ENCODE measurements around the gene RSPO3. TPM values are rescaled to one million over a fixed set of nuclear protein-coding genes. Genes with fewer than 3 reads are reported as not detected.

Gene RSPO3
- polyA plus RNA-seq, 3 donors, result 21.6 to 33.6 (median 30.8) TPM

DNA sequence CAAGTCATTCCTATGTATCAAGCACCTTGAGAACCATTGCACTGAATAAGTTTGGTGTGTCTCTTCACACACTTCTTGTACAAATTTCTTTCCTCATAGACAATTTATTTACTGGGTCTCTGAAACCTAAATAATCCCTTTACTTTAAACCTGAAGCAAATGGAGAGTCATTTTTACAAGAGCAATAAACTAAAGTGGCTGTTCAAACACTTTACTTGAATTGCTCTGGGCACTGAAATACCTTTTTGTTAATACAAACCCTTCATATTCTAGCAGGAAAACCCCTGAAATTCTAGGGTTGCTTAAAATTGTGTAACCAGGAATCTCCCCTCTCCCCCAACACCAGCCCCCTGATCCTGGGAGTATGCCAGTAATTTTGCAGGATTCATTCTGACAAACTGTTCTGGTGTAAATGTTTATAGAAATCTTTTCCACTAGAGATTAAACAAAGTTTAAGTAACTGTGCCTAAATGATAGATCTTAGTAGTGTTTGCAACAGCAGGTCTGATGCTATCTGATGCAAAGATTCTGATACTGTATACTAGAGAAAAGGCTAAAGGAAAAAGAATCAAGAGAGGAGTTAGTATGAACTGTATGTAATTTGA is 13.4 kb downstream of the RSPO3 start:
- no peak for DNase-seq (ENCODE audit: extremely low read depth in 1 of 11, low read depth in 9 of 11, low spot score in 4 of 11)

DNA sequence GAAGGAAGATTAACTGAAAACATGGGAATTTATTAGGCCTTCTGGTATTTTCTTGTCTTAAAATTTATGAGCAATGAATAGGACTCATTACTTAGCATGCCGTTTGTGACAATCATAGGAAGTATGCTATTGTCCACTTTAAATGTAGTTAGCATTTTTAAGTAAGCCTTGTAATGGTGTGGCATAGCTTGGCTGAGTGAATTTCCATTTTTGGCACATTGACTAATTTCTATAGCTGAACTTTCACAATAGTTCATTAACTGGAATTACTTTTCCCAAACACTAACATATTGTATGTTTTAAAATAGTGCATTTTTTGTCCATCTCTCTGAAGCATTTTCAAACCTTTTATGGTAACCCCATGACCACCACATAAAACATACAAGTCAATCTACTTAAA is 15.7 kb downstream of the RSPO3 start:
- no peak for DNase-seq (ENCODE audit: extremely low read depth in 1 of 11, low read depth in 9 of 11, low spot score in 4 of 11)

DNA sequence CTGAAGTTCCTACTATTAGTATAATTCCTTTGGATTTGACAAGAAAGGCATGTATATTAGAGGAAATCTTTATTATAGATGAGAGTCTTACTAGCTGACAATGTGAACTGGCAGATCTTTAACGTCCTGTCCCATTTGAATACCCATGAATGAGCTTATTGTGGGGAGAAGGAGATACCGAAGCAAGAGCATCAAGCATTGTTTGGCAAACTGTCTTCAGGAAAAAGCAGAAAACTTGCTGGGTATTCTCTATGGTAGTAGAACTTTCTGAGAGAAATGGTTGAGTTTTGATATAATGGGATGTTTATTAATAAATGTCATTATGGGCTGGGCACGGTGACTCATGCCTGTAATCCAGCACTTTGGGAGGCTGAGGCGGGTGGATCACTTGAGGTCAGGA is 18.3 kb downstream of the RSPO3 start:
- no peak for DNase-seq (ENCODE audit: extremely low read depth in 1 of 11, low read depth in 9 of 11, low spot score in 4 of 11)

DNA sequence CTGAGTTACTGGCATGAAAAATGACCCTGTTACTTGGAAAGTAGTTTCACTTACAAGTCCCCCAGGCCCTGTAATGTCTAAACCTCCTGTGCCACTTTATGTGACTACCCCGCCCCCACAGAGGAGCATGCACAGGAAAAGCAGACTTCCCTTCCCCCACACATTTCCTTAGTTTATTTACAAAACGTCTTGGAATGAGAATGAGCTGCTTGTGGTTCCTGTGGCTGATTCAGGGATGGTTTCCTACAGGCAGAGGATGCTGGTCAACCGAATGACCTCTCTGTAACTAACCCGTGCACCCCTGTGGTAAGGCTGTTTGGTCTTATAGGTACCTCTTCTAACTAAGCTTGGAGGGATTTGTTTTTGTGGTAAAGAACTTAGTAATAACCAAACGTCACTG is 28.5 kb downstream of the RSPO3 start:
- peak; percentile 18 to 62 (median 27) for DNase-seq (ENCODE audit: extremely low read depth in 1 of 11, low read depth in 9 of 11, low spot score in 4 of 11)

DNA sequence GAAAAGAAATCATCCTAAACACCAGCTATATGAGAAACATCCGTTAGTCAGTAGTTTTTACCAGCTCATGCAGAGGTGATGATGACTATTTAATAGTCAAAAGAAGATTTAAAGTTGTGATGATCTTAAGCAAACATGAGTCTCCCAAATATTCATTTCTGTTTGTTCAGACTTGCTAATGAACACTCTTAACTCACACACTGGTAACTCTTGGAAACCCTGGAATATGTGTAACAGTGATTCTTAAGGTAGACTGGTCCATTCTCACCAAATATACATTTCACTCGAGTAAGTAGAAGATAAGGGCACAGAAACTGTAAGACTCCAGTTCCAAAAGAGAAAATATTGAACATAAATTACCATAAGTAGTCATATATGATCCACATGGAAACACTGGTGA is 29.1 kb downstream of the RSPO3 start:
- no peak for DNase-seq (ENCODE audit: extremely low read depth in 1 of 11, low read depth in 9 of 11, low spot score in 4 of 11)

DNA sequence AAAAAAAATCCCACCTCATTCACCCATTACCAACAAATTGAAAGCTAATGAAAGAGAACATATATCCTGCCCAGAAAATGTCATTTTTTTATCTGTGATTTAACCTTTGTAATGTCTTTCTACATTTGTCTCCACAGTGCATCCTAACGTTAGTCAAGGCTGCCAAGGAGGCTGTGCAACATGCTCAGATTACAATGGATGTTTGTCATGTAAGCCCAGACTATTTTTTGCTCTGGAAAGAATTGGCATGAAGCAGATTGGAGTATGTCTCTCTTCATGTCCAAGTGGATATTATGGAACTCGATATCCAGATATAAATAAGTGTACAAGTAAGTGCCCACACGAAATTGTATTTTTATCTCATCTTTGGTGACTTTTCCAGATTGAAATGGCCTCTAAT is 30.0 kb downstream of the RSPO3 start:
- DNase-seq (ENCODE audit: extremely low read depth in 1 of 11, low read depth in 9 of 11, low spot score in 4 of 11), result no peak

DNA sequence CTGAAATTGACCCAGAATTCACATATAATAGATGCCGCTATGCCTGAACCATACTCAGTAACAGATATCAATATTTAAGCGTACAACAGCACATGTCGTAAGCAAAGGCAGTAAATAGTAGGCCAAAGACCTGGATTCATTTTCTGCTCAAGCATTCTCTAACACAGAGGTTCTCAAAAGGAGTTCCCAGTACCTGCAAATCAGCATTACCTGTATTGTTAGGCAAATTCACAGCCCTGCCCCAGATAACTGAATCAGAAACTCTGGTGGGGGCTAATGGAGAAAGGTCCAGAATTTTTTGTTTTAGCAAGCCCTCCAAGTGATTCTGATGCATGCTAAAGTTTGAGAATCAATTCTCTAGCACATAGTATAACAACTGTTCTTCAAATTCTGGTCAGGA is 36.0 kb downstream of the RSPO3 start:
- DNase-seq (ENCODE audit: extremely low read depth in 1 of 11, low read depth in 9 of 11, low spot score in 4 of 11), result no peak

DNA sequence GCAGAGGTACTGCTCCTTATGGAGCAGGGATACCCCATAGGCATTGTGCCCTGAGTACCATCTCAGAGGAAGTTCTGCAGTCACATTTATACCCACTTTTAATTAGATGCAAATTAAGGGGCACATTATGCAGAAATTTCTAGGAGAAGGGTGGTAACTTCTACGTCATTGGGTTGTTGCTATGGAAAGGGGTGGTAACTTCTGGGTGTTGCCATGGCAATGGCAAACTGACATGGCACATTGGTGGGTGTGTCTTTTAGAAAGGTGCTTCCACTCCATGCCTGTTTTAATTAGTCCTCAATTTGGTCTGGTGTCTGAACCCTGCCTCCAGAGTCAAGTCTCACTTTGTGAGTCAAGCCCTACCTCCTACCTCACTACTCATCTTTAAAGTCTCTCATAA is 42.0 kb downstream of the RSPO3 start:
- DNase-seq (ENCODE audit: extremely low read depth in 1 of 11, low read depth in 9 of 11, low spot score in 4 of 11), result no peak

DNA sequence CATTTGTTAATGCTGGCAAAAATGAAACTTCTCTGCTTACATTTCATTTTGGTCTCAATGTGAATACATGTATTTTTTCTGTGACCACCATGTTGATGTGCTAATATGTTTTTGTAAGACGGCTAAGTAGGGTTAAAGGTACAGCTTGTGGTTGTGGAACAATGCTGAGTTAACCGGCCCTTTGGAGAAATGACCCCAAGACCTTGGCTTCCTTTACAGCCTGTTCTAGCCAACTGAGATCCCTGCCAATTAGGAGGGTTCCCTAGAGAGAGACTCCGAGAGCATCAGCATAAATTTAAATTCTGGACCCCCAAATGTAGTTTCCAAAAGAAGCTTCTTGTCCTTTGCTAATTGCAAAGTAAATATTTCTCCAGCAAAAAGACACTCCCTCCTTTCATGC is 44.4 kb downstream of the RSPO3 start:
- no peak for DNase-seq (ENCODE audit: extremely low read depth in 1 of 11, low read depth in 9 of 11, low spot score in 4 of 11)

DNA sequence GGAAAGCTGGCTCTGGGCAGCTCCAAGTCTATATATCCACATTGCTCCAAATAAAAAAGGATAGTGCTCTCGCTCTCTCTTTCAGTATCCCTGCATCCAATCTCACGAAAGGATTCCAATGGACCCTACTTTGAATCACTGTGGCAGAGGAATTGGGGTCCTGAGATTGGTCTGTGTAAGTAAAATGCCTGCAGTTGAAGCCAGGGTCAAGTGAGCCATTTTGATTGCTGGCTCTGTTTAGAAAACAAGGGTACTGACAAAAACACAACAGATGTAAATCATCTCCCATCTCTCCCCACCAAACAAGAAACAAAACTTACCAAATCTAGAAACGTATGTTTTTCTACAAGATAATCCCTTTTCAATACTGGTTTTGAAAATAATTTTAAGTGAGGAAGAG is 45.6 kb downstream of the RSPO3 start:
- no peak for DNase-seq (ENCODE audit: extremely low read depth in 1 of 11, low read depth in 9 of 11, low spot score in 4 of 11)

DNA sequence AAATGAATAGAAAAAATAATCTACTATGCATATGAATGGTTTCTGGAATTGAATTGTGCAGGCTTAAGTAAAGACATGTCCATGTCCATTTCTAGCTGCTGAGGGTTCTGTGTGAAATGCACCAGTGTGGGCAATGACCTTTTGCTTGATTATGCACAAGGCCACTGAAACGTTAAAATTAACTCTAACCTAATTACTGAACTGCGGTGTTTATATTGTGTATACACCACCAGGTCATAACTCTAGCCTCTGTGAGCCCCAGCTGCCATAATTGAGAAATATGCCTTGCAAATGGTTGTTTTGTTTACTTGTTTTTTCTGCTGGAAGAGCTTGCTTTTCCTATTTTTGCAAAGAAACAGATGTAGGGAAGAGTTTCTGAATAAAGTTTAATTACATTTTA is 46.1 kb downstream of the RSPO3 start:
- DNase-seq (ENCODE audit: extremely low read depth in 1 of 11, low read depth in 9 of 11, low spot score in 4 of 11), result no peak

DNA sequence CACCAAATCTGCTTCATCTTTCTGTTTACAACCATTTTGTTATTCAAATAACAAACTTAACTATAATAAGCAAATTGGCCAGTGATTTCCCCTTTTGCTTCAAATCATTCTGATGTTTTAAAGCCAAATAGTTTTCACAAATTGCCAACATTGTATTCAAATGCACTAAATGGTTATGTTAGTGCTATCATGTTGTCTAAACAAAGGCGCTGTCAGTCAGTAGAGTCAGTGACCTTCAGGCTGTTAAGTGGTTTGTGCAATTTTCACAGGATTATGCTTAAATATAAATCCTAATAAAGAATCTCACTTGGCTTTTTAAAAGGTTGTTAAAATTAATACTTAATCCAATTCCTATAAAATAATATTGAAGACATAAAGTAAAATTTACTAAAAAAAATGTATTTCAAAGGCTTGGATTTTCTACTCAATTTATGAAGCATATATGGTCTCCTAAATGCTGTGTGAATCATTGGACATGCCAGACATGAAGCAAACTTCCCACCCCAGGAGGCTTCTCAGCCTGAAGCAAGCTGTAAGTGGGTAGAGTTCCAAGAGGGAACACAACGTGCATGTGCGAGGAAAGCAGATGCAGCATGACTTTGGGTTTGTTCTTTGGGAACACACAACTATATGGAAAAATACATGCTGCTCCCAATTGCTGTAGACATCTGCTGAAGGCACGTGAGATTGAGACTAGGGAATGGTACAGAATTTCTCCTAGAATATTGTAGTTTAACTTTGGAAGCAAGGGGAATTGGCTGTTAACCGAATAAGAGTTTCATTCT is 54.9 kb downstream of the RSPO3 start:
- DNase-seq (ENCODE audit: extremely low read depth in 1 of 11, low read depth in 9 of 11, low spot score in 4 of 11), result no peak

DNA sequence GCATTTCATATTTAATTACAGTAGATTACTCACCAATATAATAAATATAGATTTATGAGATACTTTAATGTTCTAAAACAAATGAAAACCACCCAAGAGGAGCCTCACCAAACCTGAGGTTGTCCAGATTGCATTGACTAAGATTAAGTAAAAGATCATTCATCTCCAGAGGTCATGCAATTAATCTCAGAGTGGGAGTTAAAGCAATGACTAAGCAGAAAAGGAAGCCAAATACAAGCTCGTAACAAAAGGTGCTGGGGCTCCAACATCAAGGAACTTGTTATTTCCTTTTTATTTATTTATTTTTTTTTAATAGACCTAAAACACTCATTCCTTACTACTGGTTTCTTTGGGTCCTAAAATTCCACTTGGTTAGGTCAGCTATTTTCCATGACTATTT is 57.7 kb downstream of the RSPO3 start:
- DNase-seq (ENCODE audit: extremely low read depth in 1 of 11, low read depth in 9 of 11, low spot score in 4 of 11), result peak in 1 of 11 donors; percentile 14

DNA sequence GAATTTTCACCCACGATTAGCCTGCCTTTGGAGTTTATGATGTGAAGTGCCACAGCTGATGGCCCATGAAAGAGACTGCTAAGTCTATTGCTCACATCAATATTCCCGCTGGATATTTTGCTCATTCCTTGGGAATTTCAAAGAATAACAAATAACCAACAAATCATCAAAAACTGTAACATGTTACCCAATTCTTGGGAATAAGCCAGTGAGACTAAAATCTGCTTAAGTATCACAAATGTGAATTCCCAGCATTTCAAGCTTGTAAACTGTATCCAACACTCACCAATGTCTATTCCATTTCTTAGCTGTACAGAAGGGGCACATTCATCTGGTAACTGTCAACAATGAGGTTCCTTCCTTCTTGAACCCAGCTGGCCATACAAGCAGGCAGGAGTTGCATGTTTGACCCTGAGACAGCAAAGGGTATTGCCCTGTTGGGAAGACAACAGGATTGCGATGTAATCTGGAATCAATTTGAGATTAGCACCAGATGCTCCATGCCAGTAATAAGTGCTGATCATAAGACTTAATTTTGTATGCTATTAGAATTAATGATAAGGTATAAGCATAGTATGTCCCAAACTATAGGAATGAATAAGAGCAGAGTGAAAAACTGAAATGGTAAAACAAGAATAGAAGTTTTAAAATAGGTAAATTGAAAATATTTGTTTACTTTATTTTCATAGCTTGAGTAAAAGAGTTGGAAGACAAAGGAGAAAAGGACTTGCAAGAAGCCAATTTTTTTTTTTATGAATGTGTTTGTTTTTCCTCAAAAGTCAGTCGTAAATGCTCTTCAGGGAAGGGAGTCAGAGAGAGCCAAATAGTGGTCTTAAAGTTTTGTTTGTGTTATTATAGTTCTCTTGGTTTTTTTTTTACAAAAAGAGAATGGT is 58.8 kb downstream of the RSPO3 start:
- DNase-seq (ENCODE audit: extremely low read depth in 1 of 11, low read depth in 9 of 11, low spot score in 4 of 11), result no peak

DNA sequence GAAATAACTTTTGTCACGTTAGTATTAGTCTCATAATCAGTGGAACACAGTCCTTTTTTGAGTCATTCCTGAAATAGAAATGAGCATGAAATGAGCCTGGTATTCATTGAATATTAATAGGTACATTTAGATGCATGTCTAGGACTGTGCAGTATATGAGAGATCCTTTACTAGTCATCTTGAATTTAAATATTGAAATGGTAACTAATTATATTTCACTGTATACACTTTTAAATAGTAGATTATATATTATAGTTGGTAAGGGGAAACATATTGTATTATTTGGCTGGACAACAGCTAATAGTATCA is 59.4 kb downstream of the RSPO3 start:
- no peak for DNase-seq (ENCODE audit: extremely low read depth in 1 of 11, low read depth in 9 of 11, low spot score in 4 of 11)

DNA sequence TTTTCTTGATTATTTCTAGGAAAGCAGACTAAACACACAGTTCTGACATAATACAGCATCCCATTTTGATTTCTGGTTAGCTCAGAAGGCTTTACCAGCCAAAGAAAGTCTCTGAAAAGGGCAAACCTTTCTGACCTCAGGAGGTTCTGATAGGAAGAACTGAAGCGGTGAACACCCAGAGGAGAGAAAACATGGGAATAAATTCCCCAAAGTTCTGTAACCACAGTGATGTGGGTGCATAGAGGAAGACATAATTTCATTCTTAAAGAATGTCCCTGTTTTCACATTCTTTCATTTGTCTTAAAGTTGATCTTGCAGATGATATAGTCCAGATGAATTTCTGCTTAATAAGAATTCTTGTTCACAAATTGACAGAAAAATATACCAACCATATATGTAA is 60.3 kb downstream of the RSPO3 start:
- no peak for DNase-seq (ENCODE audit: extremely low read depth in 1 of 11, low read depth in 9 of 11, low spot score in 4 of 11)

DNA sequence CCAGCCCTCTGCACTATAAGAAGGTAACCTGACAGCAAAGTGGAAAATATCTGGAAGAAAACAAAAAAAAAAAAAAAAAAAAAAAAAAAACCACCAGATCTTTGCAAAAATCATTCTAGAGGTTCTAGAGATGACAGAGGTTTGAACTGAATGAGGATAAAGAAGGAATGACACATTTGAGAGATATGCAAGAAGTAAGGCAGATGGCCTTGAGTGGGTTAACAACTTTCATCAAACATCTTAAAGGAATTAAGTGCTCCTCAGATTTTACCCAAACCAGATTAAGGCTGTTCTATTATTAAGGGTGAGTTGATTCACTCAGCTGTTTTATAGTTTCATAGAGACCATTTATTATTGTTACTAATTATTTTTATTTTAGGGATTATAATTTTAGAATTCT is 62.0 kb downstream of the RSPO3 start:
- DNase-seq (ENCODE audit: extremely low read depth in 1 of 11, low read depth in 9 of 11, low spot score in 4 of 11), result no peak

DNA sequence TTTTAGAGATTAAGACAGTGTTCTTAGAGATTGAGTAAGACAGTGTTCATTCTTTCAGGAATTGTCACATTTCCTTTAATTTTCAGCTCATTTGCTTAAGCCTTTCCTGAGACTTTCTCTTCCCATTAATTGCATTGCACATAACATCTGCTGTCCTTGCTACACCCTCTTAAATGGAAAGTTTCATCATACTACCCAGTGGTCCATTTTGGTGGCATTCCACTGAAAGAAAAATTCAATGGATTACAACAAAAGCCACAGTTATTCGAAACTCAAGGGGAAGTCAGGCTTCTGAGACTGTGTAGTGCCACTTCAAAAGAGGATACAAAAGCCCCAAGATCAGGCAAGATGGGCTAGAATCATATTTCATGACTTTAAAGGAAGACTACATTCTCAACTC is 64.0 kb downstream of the RSPO3 start:
- DNase-seq (ENCODE audit: extremely low read depth in 1 of 11, low read depth in 9 of 11, low spot score in 4 of 11), result no peak

DNA sequence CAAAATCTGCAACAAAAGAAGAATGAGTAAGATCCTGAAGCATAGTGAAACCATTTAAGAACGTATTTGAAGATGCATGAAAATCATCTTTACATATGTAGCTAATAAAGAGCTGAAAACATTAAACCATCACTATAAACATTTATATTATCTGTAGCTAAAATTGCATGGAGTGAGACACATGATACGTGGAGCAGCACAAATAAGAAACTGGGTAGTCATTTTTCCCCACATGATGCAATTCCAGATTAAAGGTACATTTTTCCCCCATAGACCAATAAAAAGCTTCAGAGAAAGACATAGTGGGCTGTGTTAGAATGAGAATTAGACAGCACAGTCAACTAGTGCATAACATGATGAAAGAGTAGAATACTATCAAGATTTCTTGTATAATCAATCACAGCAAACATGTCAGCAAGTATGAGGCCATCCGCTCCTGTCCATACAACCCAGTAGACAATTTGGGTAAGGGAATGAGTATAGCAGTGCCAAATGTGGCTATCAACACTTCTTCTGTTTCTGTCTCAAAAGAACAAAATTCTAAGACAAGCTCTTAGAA is 67.0 kb downstream of the RSPO3 start:
- no peak for DNase-seq (ENCODE audit: extremely low read depth in 1 of 11, low read depth in 9 of 11, low spot score in 4 of 11)

DNA sequence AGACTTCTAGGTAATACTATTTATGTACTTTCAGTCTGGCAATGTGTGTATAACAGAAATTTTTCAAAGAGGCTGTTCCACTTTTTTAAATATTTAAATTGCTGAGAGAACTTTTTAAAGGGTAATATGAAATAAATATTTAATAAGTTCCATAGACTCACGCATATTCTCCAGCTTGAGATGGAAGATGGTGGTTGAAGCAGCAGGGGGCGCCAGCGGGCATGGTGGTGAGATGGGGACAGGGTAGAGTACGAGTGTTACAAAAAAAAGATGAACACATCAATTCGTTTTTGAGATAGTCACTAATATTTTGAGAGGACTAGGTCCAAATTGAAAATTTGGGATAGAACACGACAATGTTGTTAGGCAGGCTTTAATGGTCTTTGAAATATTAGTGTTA is 68.4 kb downstream of the RSPO3 start:
- DNase-seq (ENCODE audit: extremely low read depth in 1 of 11, low read depth in 9 of 11, low spot score in 4 of 11), result no peak
